Measurements from ENCODE around the gene DUSP22. TPM values are rescaled to one million over a fixed set of nuclear protein-coding genes. Genes with fewer than 3 reads are reported as not detected.
"Not testable (repeated sequence)": the region's sequence is repeated elsewhere in the genome, so short reads cannot be mapped to it uniquely, and the experiment has no call there.

Gene DUSP22
- total RNA-seq, 2 experiments from 2014 or later, result 35.3 to 36.7 TPM

DNA sequence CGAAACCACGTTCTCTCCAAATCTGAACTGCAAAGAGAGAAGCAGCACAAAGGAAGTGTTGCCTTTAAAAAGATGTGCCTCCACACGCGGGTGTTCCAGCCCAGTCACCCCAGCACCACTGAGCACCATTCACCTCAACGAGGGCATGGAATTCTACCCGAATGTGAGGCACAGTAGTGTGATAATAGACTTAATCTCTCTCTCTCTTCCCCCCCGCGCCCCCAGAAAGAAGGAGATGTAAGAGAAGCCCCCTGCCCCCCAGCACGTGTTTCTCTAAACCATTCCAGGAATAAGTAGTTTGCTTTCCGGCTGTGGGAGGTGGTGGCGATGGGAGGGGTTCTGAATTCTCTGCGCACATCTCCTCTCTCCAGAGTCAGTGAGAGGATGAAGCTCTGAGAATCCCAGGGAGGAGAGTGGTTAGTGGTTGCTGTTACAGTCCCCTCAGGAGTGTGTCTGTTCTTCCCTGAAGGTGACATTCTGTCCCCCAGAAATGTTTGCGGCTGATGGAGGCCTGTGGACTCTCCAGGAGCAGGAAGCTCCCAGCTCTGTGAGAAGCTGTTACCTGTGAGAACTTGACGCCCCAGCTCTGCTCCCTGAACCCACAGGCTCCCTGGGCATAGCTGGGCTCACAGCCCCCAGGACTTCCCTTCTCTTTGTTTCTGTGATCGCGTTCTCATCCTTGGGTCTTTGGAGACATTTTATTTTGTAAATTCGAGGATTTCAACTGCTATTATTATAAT, 75.8 kb downstream of the DUSP22 start:
- Mint-ChIP-seq H3K36me3 (ENCODE audit: low read depth) (no peaks in the 10 kb centered on the region), H3K4me3 (no peak overlapping the region), H3K27ac (no peak overlapping the region), H3K9me3 (peaks cover 18% of the 10 kb centered on the region), H3K27me3 (peaks cover 5% of the 10 kb centered on the region), H3K4me1 (peaks cover 5% of the 10 kb centered on the region)
- POLR2A ChIA-PET, result no interaction called here
- CTCF ChIA-PET, result interaction anchor here (1.2 kb wide), 1 partner anchor 15 kb away, joined by 4 read pairs; no protein-coding TSS in a partner anchor
- no peak for DNase-seq

DNA sequence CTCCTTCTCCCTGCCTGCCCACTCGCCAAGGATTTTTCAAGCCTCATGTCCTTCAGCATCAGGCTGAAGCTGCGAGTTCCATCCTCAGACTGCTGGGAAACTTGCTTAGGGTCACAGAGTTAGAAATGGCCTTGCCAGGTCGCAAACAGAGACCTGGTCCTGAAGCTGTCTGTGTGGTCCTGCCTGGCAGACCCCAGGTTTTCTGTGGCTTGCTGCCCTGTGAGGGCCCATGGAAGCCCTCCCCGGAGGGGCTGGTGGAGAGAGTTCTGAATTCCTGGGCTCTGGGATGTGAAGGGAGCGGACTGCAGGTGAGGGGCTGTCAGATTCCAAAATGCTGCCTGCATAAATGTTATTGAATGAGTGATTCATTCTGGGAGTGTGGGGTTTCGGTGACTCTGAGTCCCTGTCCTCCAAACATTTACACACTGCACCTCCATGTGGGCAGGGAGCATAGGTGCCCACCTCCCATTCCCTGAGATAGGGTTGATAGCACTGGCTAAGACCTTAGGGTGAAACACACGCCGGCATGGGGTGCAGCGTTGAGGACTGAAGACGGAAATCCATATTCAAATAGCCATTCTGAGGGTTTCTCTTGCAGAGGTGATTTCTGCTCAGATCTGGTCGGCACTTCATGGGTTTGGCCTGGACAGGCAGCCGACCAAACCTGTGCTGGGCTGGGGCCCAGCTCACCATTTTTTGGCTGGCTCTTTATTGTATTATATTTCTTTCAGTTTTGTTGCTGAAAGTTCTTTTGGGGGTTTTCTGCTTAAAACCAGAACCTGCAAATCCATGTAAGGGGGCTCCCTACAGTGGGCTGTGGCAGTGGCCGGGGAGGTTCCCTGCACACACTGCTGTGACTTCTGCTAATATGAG, 77.5 kb downstream of the DUSP22 start:
- H3K4me3 Mint-ChIP-seq, result no peak overlapping the region
- H3K36me3 Mint-ChIP-seq (ENCODE audit: low read depth), result no peaks in the 10 kb centered on the region
- POLR2A ChIA-PET, result no interaction called here
- peaks cover 5% of the 10 kb centered on the region for H3K4me1 Mint-ChIP-seq
- DNase-seq, result no peak
- CTCF ChIA-PET, result interaction anchor here (1.0 to 1.2 kb wide), 4 partner anchors 9 to 182 kb away, joined by 3 to 4 read pairs (median 3); no protein-coding TSS in a partner anchor
- H3K27me3 Mint-ChIP-seq, result peaks cover 9% of the 10 kb centered on the region
- H3K27ac Mint-ChIP-seq, result no peak overlapping the region
- H3K9me3 Mint-ChIP-seq, result peaks cover 8% of the 10 kb centered on the region

DNA sequence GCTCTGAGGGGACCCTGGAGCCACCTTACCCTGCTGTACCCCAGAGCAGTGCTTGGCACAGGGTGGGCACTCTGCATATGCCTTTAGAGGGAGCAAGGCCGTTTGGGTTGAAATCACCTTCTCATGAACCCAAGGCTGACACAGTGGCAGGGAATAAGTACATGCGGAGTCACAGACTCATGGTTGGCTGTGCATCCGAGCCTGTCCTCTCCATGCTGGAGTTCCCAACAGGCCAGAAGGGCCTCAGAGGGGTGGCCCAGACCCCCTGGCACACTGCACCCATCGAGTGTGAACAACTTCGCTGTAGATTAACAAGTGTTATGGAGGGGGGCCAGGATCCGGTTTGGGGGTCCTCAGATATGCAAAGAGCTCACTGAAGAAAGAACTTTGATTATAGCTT, 78.3 kb downstream of the DUSP22 start:
- no peaks in the 10 kb centered on the region for H3K36me3 Mint-ChIP-seq (ENCODE audit: low read depth)
- ChIA-PET POLR2A (no interaction called here), CTCF (interaction anchor here (1.0 to 1.2 kb wide), 2 partner anchors 9 to 182 kb away, joined by 3 read pairs; no protein-coding TSS in a partner anchor)
- H3K4me1 Mint-ChIP-seq, result peaks cover 5% of the 10 kb centered on the region
- H3K27me3 Mint-ChIP-seq, result peaks cover 12% of the 10 kb centered on the region
- H3K4me3 Mint-ChIP-seq, result no peak overlapping the region
- no peak for DNase-seq
- peaks cover 7% of the 10 kb centered on the region for H3K9me3 Mint-ChIP-seq
- H3K27ac Mint-ChIP-seq, result no peak overlapping the region

DNA sequence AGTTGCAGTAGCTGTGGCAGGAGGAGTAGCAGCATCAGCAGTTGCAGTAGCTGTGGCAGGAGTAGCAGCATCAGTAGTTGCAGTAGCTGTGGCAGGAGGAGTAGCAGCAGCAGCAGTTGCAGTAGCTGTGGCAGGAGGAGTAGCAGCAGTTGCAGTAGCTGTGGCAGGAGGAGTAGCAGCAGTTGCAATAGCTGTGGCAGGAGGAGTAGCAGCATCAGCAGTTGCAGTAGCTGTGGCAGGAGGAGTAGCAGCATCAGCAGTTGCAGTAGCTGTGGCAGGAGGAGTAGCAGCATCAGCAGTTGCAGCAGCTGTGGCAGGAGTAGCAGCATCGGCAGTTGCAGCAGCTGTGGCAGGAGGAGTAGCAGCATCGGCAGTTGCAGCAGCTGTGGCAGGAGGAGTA, 79.6 kb downstream of the DUSP22 start:
- H3K36me3 Mint-ChIP-seq (ENCODE audit: low read depth); POLR2A ChIA-PET; H3K4me1 Mint-ChIP-seq; DNase-seq; H3K4me3 Mint-ChIP-seq; H3K27ac Mint-ChIP-seq; H3K9me3 Mint-ChIP-seq: not testable (repeated sequence)
- H3K27me3 Mint-ChIP-seq, result peaks cover 13% of the 10 kb centered on the region
- CTCF ChIA-PET, result interaction anchor here (1.0 kb wide), 1 partner anchor 10 kb away, joined by 3 read pairs; no protein-coding TSS in a partner anchor

DNA sequence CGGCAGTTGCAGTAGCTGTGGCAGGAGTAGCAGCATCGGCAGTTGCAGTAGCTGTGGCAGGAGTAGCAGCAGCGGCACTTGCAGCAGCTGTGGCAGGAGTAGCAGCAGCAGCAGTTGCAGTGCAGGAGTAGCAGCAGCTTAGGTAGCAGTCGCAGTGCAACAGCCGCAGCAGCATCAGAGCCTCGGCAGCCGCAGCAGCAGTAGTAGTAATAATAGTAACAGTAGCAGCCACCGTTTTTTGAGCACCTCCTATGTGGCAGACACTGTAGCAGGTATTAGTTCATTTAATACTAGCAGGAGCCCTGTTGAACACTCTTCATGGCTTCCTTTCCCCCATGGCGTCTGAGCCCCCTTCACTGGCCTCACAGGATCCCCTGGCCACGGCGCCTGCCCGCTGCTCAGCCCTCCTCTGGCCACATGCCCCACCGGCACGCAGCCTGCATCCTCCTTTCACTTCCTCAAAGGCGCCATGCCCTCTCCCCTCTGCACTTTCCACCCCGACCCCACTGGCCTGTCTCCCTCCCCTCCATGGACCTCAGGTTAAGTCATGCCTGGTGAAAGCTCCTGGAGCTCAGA, 80.1 kb downstream of the DUSP22 start:
- Mint-ChIP-seq H3K27me3 (peaks cover 13% of the 10 kb centered on the region), H3K4me1 (peaks cover 9% of the 10 kb centered on the region), H3K4me3 (no peak overlapping the region), H3K36me3 (ENCODE audit: low read depth) (no peaks in the 10 kb centered on the region), H3K27ac (no peak overlapping the region), H3K9me3 (peaks cover 6% of the 10 kb centered on the region)
- no peak for DNase-seq
- POLR2A ChIA-PET, result no interaction called here
- CTCF ChIA-PET, result interaction anchor here (1.0 kb wide), 1 partner anchor 9 kb away, joined by 3 read pairs; no protein-coding TSS in a partner anchor

DNA sequence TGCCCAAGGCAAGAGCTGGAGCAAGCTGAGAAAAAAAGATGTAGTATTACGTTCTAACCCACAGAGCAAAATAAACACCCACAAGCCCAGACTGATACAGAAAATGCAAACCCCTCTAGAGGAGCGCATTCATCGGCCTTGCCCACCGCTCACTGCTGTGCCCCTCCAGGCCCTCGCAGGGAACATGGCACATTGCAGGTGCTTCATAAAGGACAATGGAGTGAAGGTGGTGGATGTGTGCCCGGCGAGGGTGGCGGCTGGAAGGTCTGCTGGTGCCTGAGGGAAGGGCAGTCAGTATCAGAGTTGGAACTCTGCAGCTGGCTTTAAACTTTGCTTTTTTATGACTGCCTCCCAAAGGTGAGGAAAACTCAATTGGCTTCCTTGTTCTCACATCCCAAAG, 80.7 kb downstream of the DUSP22 start:
- POLR2A ChIA-PET, result no interaction called here
- no peak overlapping the region for H3K27ac Mint-ChIP-seq
- H3K36me3 Mint-ChIP-seq (ENCODE audit: low read depth), result no peaks in the 10 kb centered on the region
- CTCF ChIA-PET, result interaction anchor here (0.9 to 2.1 kb wide), 3 partner anchors 17 to 59 kb away, joined by 3 to 6 read pairs (median 5); no protein-coding TSS in a partner anchor
- peaks cover 6% of the 10 kb centered on the region for H3K9me3 Mint-ChIP-seq
- DNase-seq, result no peak
- no peak overlapping the region for H3K4me3 Mint-ChIP-seq
- H3K27me3 Mint-ChIP-seq, result peaks cover 13% of the 10 kb centered on the region
- peaks cover 9% of the 10 kb centered on the region for H3K4me1 Mint-ChIP-seq

DNA sequence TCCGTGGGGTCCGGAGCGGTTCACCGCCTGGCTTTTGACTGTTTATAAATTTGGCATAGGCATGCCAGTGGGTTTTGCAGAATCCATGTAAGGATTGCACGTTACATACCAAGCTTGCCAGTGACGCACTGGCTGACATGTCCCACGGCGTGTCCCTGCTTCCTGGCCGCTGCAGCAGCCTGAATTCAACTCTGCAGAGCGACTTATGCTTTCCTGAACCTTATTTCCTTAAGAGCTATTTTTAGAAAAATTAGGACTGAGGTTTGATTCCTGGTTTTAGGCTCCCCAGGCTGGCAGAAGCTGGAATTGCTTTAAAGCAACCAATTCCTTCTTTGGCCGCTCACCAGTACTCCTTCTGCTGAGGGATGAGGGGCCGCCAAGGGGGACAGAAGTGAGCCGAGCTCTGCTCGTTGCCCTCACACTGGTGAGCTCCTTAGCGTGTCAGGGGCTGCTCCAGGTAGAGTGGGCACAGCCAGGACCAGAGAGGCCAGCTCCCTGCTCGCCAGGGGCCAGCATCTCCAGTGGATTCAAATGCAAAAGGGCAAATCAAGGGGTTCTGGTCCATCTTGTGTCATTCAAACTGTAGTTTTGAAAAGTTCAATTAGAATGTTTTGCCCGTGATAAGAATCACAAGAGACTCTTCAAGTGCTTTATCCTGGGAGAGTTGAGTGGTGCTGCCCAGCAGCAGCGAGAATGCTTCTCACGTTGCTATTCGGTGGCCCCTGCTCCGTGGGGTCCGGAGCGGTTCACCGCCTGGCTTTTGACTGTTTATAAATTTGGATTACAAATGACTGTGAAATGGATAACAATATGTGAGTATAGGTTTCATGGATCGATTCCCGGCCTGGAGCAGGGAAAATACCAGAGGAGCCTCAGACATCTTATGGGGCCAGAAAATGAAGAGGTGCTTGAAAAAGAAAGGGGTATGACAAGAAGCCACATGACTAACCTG, 81.8 kb downstream of the DUSP22 start:
- Mint-ChIP-seq H3K27ac (no peak overlapping the region), H3K27me3 (peaks cover 13% of the 10 kb centered on the region), H3K4me1 (peaks cover 9% of the 10 kb centered on the region), H3K4me3 (no peak overlapping the region), H3K9me3 (peaks cover 6% of the 10 kb centered on the region), H3K36me3 (ENCODE audit: low read depth) (no peaks in the 10 kb centered on the region)
- DNase-seq, result no peak
- CTCF ChIA-PET, result interaction anchor here (0.9 to 2.1 kb wide), 3 partner anchors 18 to 60 kb away, joined by 3 to 6 read pairs (median 5); no protein-coding TSS in a partner anchor
- POLR2A ChIA-PET, result no interaction called here

DNA sequence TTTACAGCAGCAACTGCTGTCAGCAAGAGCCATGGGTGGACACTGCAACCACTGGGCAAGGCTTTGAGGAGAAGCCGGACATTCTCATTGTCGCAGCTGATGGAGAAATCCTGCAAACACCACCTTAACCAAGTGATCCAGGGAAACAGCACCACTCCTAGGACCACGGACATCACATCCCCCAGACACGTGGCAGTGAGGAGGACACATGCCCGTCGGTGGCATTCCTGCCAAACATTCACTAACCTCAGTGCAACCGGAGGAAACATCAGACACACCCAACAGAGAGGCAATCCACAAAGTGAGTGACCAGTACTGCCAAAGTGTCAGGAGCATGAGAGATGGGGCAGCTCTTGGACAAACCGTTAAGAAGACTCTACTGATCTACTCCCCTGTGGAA, 82.7 kb downstream of the DUSP22 start:
- no peaks in the 10 kb centered on the region for H3K36me3 Mint-ChIP-seq (ENCODE audit: low read depth)
- DNase-seq, result no peak
- H3K27ac Mint-ChIP-seq, result no peak overlapping the region
- no peak overlapping the region for H3K4me3 Mint-ChIP-seq
- ChIA-PET POLR2A (no interaction called here), CTCF (interaction anchor here (2.1 kb wide), 1 partner anchor 61 kb away, joined by 5 read pairs; no protein-coding TSS in a partner anchor)
- H3K27me3 Mint-ChIP-seq, result peaks cover 13% of the 10 kb centered on the region
- H3K9me3 Mint-ChIP-seq, result peaks cover 6% of the 10 kb centered on the region
- H3K4me1 Mint-ChIP-seq, result peaks cover 14% of the 10 kb centered on the region

DNA sequence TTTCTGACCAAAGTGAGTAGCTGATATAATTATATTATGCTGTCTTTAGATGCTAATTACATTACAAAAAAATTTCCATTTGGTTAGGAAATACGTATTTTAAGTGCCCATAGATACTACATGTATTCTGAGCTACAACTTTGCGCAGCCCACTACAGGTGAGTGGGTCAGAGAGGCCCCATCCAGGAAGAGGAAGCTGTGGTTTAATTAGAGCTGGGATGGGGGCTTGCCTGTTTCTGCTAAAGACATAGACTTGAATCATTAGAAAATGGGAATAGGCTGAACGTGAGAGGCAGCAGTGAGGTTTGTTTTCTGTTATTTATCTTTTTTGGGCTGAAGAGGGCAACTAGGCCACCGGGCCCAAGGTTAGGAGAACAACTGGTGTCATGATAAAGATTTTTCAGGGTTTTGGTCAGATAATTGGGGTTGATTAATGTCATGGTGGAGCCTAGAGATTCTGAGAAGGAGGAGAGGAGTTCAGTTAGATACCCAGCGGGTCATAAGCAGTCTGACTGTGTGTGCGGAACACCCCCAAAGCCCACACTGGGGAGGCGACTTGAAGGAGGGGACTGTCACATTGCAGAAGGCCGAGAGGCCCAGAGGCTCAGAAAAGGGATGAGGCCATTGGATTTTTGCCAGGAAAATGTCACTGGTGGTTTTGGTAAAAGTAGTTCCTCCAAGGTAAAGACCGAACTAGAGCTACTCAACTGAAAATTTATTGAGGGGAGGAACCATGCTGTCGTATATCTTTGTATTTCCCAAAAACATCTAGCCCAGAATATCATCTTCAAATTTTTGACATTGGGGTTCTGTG, 84.7 kb downstream of the DUSP22 start:
- DNase-seq, result no peak
- H3K27me3 Mint-ChIP-seq, result peaks cover 16% of the 10 kb centered on the region
- POLR2A ChIA-PET, result interaction anchor here (0.7 kb wide), 1 partner anchor 63 kb away, joined by 3 read pairs; no protein-coding TSS in a partner anchor
- H3K36me3 Mint-ChIP-seq (ENCODE audit: low read depth), result no peaks in the 10 kb centered on the region
- no peak overlapping the region for H3K27ac Mint-ChIP-seq
- H3K4me1 Mint-ChIP-seq, result peaks cover 16% of the 10 kb centered on the region
- CTCF ChIA-PET, result interaction anchor here (0.8 to 1.4 kb wide), 2 partner anchors 13 to 14 kb away, joined by 3 read pairs; partner anchors contain the start of gene IRF4
- peaks cover 3% of the 10 kb centered on the region for H3K9me3 Mint-ChIP-seq
- H3K4me3 Mint-ChIP-seq, result no peak overlapping the region

DNA sequence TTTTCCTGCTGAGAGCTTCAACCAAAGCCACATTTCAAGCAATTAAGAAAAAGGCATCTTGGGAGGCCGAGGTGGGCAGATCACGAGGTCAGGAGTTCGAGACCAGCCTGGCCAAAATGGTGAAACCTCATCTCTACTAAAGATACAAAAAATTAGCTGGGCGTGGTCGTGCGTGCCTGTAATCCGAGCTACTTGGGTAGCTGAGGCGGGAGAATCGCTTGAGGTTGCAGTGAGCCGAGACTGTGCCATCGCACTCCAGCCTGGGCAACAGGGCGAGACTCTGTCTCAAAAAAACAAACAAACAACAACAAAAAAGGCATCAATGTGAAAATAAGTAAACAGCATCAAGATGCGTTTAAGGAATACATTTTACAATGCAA, 85.3 kb downstream of the DUSP22 start:
- not testable (repeated sequence) for H3K9me3 Mint-ChIP-seq; H3K27ac Mint-ChIP-seq; H3K36me3 Mint-ChIP-seq (ENCODE audit: low read depth); DNase-seq; H3K4me3 Mint-ChIP-seq
- peaks cover 15% of the 10 kb centered on the region for H3K4me1 Mint-ChIP-seq
- peaks cover 14% of the 10 kb centered on the region for H3K27me3 Mint-ChIP-seq
- POLR2A ChIA-PET, result interaction anchor here (0.7 kb wide), 1 partner anchor 63 kb away, joined by 3 read pairs; no protein-coding TSS in a partner anchor
- CTCF ChIA-PET, result interaction anchor here (0.8 kb wide), 1 partner anchor 14 kb away, joined by 3 read pairs; the partner anchor contains the start of gene IRF4

Data from activated CD4-positive, alpha-beta T cell treated with anti-CD3 and anti-CD28 coated beads, Interleukin-2, amount 10 ng/mL, durations not matched to agents 7 days and 5 days (primary cell).